Measurements from ENCODE around the gene KRTAP12-3.
"Not testable (repeated sequence)": the region's sequence is repeated elsewhere in the genome, so short reads cannot be mapped to it uniquely, and the experiment has no call there.

KRTAP12-3 gene

GRCh38 chr21:44637018-44637850, 20.5 kb upstream of the KRTAP12-3 start, which contains the start of gene KRTAP10-10:
Gene KRTAP10-10, plus strand, starts transcription at chr21:44637356. Its CDS starts 62 bp downstream, at chr21:44637418.
- DNase-seq (ENCODE audit: low read depth) = no peak
- TF ChIP-seq CTCF (conservative IDR thresholded peaks at IDR 0.05; ENCODE audit: control insufficient read depth, insufficient read depth, low read depth, low read length) = no peak
- H3K4me3 ChIP-seq (ENCODE audit: control insufficient read depth, low read depth, low read length) = no peak within 1 kb of the TSS

- not testable (repeated sequence) for H3K4me3 ChIP-seq (ENCODE audit: control insufficient read depth, low read depth, low read length); DNase-seq (ENCODE audit: low read depth)
Measured at GRCh38 chr21:44637851-44638348, 19.8 kb upstream of the KRTAP12-3 start.

GRCh38 chr21:44638506-44639330, 19.0 kb upstream of the KRTAP12-3 start:
- not testable (repeated sequence) for H3K4me3 ChIP-seq (ENCODE audit: control insufficient read depth, low read depth, low read length); DNase-seq (ENCODE audit: low read depth)

- H3K4me3 ChIP-seq (ENCODE audit: control insufficient read depth, low read depth, low read length) = no peak overlapping the region
- no peak for DNase-seq (ENCODE audit: low read depth)
- no peak for TF ChIP-seq CTCF (conservative IDR thresholded peaks at IDR 0.05; ENCODE audit: control insufficient read depth, insufficient read depth, low read depth, low read length)
Measured at GRCh38 chr21:44639331-44639655, 18.4 kb upstream of the KRTAP12-3 start.

GRCh38 chr21:44640761-44641160, 17.0 kb upstream of the KRTAP12-3 start:
- DNase-seq (ENCODE audit: low read depth) = no peak
- TF ChIP-seq CTCF (conservative IDR thresholded peaks at IDR 0.05; ENCODE audit: control insufficient read depth, insufficient read depth, low read depth, low read length) = no peak
- H3K4me3 ChIP-seq (ENCODE audit: control insufficient read depth, low read depth, low read length) = no peak overlapping the region

GRCh38 chr21:44643741-44644310, 13.9 kb upstream of the KRTAP12-3 start:
- no peak overlapping the region for H3K4me3 ChIP-seq (ENCODE audit: control insufficient read depth, low read depth, low read length)
- TF ChIP-seq CTCF (conservative IDR thresholded peaks at IDR 0.05; ENCODE audit: control insufficient read depth, insufficient read depth, low read depth, low read length) = no peak
- DNase-seq (ENCODE audit: low read depth) = no peak

- no peak overlapping the region for H3K4me3 ChIP-seq (ENCODE audit: control insufficient read depth, low read depth, low read length)
- no peak for TF ChIP-seq CTCF (conservative IDR thresholded peaks at IDR 0.05; ENCODE audit: control insufficient read depth, insufficient read depth, low read depth, low read length)
- no peak for DNase-seq (ENCODE audit: low read depth)
Measured at GRCh38 chr21:44644878-44645277, 12.9 kb upstream of the KRTAP12-3 start.

- H3K4me3 ChIP-seq (ENCODE audit: control insufficient read depth, low read depth, low read length); DNase-seq (ENCODE audit: low read depth): not testable (repeated sequence)
Measured at GRCh38 chr21:44646366-44647221, 11.1 kb upstream of the KRTAP12-3 start, which contains the start of gene KRTAP10-11. Gene KRTAP10-11, plus strand, starts transcription at chr21:44646414. Its CDS starts 45 bp downstream, at chr21:44646459.

Measured in fibroblast of mammary gland (primary cell).